GM21381 (cell line): ENCODE results near the gene PGBD5.

Experiments used
- ATAC-seq: cut with Tn5 transposase; IDR thresholded peaks from one replicate; pipeline ENCODE4 v1.9.1; 2021; ENCODE audit warnings: mild to moderate bottlenecking, moderate library complexity; ENCODE audit not compliant: unreplicated experiment

The PGBD5 gene

GRCh38 chr1:230266456-230266855 is 159.7 kb downstream of the PGBD5 start:
- no peak for ATAC-seq

GRCh38 chr1:230265200-230266115 is 160.7 kb downstream of the PGBD5 start:
- ATAC-seq: no peak
